HepG2 (cell line): ENCODE results near the gene MCFD2. TPM values are rescaled to one million over a fixed set of nuclear protein-coding genes. Genes with fewer than 3 reads are reported as not detected.
A peak's percentile ranks its signal among the peaks of the same experiment; 100 is the strongest.

Experiments used
- CSRNP1 ChIP-seq: sonication (generic); formaldehyde crosslinking; IDR thresholded peaks from 2 replicates; pipeline ENCODE4 v1.8.1; 2023; ENCODE audit warnings: mild to moderate bottlenecking, missing genetic modification reagents
- DMAP1 ChIP-seq: IDR thresholded peaks from 2 replicates; pipeline ENCODE4 v1.6.1; 2016
- DMTF1 ChIP-seq: sonication (generic); formaldehyde crosslinking; IDR thresholded peaks from 2 replicates; pipeline ENCODE4 v1.4.0; 2020; ENCODE audit warnings: mild to moderate bottlenecking, missing genetic modification reagents
- GABPA ChIP-seq, 2 experiments: IDR thresholded peaks; 2 replicates each; pipeline ENCODE4 v1.6.1; 2011 to 2016; ENCODE audit warnings: low read depth in 2 of 2, low read length in 1 of 2, missing biosample characterization in 1 of 2, missing genetic modification characterization in 1 of 2
- ISX ChIP-seq: sonication (generic); formaldehyde crosslinking; conservative IDR thresholded peaks from 2 replicates; pipeline ENCODE4 v1.5.0; 2020; ENCODE audit warnings: missing genetic modification reagents
- KDM6A ChIP-seq: IDR thresholded peaks from 2 replicates; pipeline ENCODE4 v1.6.1; 2016; ENCODE audit warnings: low read depth
- KLF16 ChIP-seq, 2 experiments: sonication (generic) in 1 of 2; formaldehyde crosslinking in 1 of 2; IDR thresholded peaks; 2 replicates each; pipeline versions ENCODE4 v1.6.1 to v1.8.0; 2016 to 2023; ENCODE audit warnings: missing genetic modification reagents in 2 of 2, missing compliant biosample characterization in 1 of 2
- MLLT10 ChIP-seq: sonication (generic); formaldehyde crosslinking; IDR thresholded peaks from 2 replicates; pipeline ENCODE4 v1.4.0; 2020; ENCODE audit warnings: missing genetic modification reagents
- MXI1 ChIP-seq: IDR thresholded peaks from 3 replicates; pipeline ENCODE4 v1.6.1; 2012; ENCODE audit warnings: low read depth, low read length, inconsistent platforms, borderline replicate concordance
- NR2F6 ChIP-seq, 2 experiments: IDR thresholded peaks; 2 replicates each; pipeline ENCODE4 v1.6.1; 2016; ENCODE audit warnings: antibody characterized with exemption in 1 of 2, mild to moderate bottlenecking in 1 of 2
- PRMT3 ChIP-seq: sonication (generic); formaldehyde crosslinking; IDR thresholded peaks from 2 replicates; pipeline ENCODE4 v1.8.1; 2022; ENCODE audit warnings: low read depth, mild to moderate bottlenecking, moderate library complexity, missing genetic modification reagents, borderline replicate concordance
- RBM39 ChIP-seq: fragments of 200-400 bp; formaldehyde crosslinking; IDR thresholded peaks from one replicate; pipeline ENCODE4 v1.6.1; 2018; ENCODE audit warnings: antibody characterized with exemption, mild to moderate bottlenecking, low read depth, low read length; ENCODE audit not compliant: poor library complexity, severe bottlenecking
- SP140L ChIP-seq: sonication (generic); formaldehyde crosslinking; IDR thresholded peaks from 2 replicates; pipeline ENCODE4 v1.4.0; 2020; ENCODE audit warnings: missing genetic modification reagents, borderline replicate concordance
- STAG1 ChIP-seq: sonication (generic); formaldehyde crosslinking; IDR thresholded peaks from 2 replicates; pipeline ENCODE4 v1.4.0; 2020; ENCODE audit warnings: missing genetic modification reagents
- STAT6 ChIP-seq: sonication (generic); formaldehyde crosslinking; IDR thresholded peaks from 2 replicates; pipeline ENCODE4 v1.4.0; 2020; ENCODE audit warnings: missing genetic modification reagents, mild to moderate bottlenecking, borderline replicate concordance
- ZNF703 ChIP-seq: sonication (generic); formaldehyde crosslinking; IDR thresholded peaks from 2 replicates; pipeline ENCODE4 v1.5.1; 2020; ENCODE audit warnings: missing genetic modification reagents, mild to moderate bottlenecking, moderate library complexity, borderline replicate concordance
- ZNF878 ChIP-seq: sonication (generic); formaldehyde crosslinking; IDR thresholded peaks from 2 replicates; pipeline ENCODE4 v1.8.1; 2023; ENCODE audit warnings: mild to moderate bottlenecking, missing genetic modification reagents, moderate library complexity
- polyA plus RNA-seq, 8 experiments: library from polyadenylated mRNA; depleted of rRNA in 3 of 8; stranded (reverse) in 7 of 8; unstranded in 1 of 8; fragments of >200 nt; fragmentation: Illumina TruSeq in 4 of 8; extraction: Trizol in 4 of 8; gene quantifications; 2 replicates each; pipeline versions ENCODE4 v1.2.1 to v1.2.3, GENCODE V29; 2011 to 2016; ENCODE audit warnings: low read depth in 4 of 8, missing spikeins in 1 of 8, mixed read lengths in 1 of 8; ENCODE audit not compliant: insufficient read depth in 1 of 8
- total RNA-seq, 5 experiments: library from RNA; depleted of rRNA; stranded (reverse); fragments of >200 nt; fragmentation: Illumina TruSeq; extraction: Trizol; gene quantifications; 2 replicates each; pipeline ENCODE4 v1.2.3, GENCODE V29; 2016; ENCODE audit warnings: low read depth in 1 of 5
- TF ChIP-seq, protein P1 (sequence below): sonication (generic); formaldehyde crosslinking; IDR thresholded peaks from 2 replicates; pipeline ENCODE4 v1.9.0; 2021; ENCODE audit warnings: missing genetic modification reagents, borderline replicate concordance

Gene MCFD2
- total and polyA plus RNA-seq, 2 of the 13 experiments (the other 11 are each of a cell fraction or from before 2014, with no cell fraction given), result 183 to 232 TPM

GRCh38 chr2:46954951-46955571 lies 39.5 kb upstream of the MCFD2 start (continued):
- TF ChIP-seq DMTF1 (CRISPR knock-in tag), result no peak
- TF ChIP-seq MLLT10 (CRISPR knock-in tag), result no peak
- TF ChIP-seq ISX (CRISPR knock-in tag), result no peak
- TF ChIP-seq PRMT3, result no peak
- no peak for TF ChIP-seq STAT6 (CRISPR knock-in tag)
- TF ChIP-seq DMAP1, result no peak; the same call in 1 of the 2 replicates
- no peak for TF ChIP-seq ZNF878 (CRISPR knock-in tag)
- TF ChIP-seq MXI1, result peak; percentile 50; the same call in 1 of the 3 replicates
- TF ChIP-seq CSRNP1 (CRISPR knock-in tag), result no peak
- no peak; the same call in 1 of the 2 replicates for TF ChIP-seq KDM6A
- TF ChIP-seq STAG1 (CRISPR knock-in tag), result peak; percentile 19
- TF ChIP-seq, protein P1, sequence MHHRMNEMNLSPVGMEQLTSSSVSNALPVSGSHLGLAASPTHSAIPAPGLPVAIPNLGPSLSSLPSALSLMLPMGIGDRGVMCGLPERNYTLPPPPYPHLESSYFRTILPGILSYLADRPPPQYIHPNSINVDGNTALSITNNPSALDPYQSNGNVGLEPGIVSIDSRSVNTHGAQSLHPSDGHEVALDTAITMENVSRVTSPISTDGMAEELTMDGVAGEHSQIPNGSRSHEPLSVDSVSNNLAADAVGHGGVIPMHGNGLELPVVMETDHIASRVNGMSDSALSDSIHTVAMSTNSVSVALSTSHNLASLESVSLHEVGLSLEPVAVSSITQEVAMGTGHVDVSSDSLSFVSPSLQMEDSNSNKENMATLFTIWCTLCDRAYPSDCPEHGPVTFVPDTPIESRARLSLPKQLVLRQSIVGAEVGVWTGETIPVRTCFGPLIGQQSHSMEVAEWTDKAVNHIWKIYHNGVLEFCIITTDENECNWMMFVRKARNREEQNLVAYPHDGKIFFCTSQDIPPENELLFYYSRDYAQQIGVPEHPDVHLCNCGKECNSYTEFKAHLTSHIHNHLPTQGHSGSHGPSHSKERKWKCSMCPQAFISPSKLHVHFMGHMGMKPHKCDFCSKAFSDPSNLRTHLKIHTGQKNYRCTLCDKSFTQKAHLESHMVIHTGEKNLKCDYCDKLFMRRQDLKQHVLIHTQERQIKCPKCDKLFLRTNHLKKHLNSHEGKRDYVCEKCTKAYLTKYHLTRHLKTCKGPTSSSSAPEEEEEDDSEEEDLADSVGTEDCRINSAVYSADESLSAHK (CRISPR knock-in tag), result no peak
- TF ChIP-seq SP140L (CRISPR knock-in tag), result no peak
- no peak for TF ChIP-seq RBM39
- no peak for TF ChIP-seq ZNF703
- TF ChIP-seq GABPA (IDR thresholded peaks at IDR 0.05; ENCODE audit: low read depth, low read length), result no peak
- TF ChIP-seq GABPA (CRISPR knock-in tag; IDR thresholded peaks at IDR 0.05; ENCODE audit: low read depth), result no peak
- TF ChIP-seq KLF16 (CRISPR knock-in tag; IDR thresholded peaks at IDR 0.05), result 0 out of 4 replicates have a peak, but pooled peaks of 1 of the 2 experiments have one; percentile 63
- no peak for TF ChIP-seq NR2F6 (IDR thresholded peaks at IDR 0.05)
- TF ChIP-seq NR2F6 (CRISPR knock-in tag; IDR thresholded peaks at IDR 0.05), result no peak
